SK-MEL-5 (cell line): ENCODE results near the gene IRF2BP1. TPM values are rescaled to one million over a fixed set of nuclear protein-coding genes. Genes with fewer than 3 reads are reported as not detected.
"Not testable (repeated sequence)": the region's sequence is repeated elsewhere in the genome, so short reads cannot be mapped to it uniquely, and the experiment has no call there.

ENCODE experiments used
- DNase-seq: peaks from one replicate; pipeline ENCODE4 v3.0.0-alpha.2; 2016; ENCODE audit warnings: low read depth, low spot score
- in situ Hi-C: cut with HindIII; loops from 2 replicates; pipeline ENCODE4 v1.10.0; 2016; ENCODE audit warnings: low sequenced_read_pairs, high pct_unique_total_duplicates, low pct_unique_long_range_greater_than_20kb
- total RNA-seq: library from RNA; depleted of rRNA; stranded (reverse); fragments of >200 nt; shearing (Covaris generic); gene quantifications from 2 replicates; pipeline ENCODE4 v1.2.3, GENCODE V29; 2014

IRF2BP1 gene
- total RNA-seq, 1 experiment from 2014 or later = 20.6 TPM

GRCh38 chr19:45908956-45909355 lies 23.0 kb upstream of the IRF2BP1 start:
- in situ Hi-C loops = no loop called here
- DNase-seq = no peak

GRCh38 chr19:45906221-45906620 lies 20.3 kb upstream of the IRF2BP1 start:
- in situ Hi-C loops = no loop called here
- no peak for DNase-seq

- DNase-seq = no peak
- in situ Hi-C loops = no loop called here
These were observed 19.1 kb upstream of the IRF2BP1 start for GRCh38 chr19:45905011-45905410.

- DNase-seq = peak; percentile 96
- in situ Hi-C loops = no loop called here
These were observed 17.0 kb upstream of the IRF2BP1 start for GRCh38 chr19:45902651-45903625.

GRCh38 chr19:45901912-45902650 lies 16.1 kb upstream of the IRF2BP1 start, which contains the start of gene MYPOP:
TSS of gene MYPOP (minus strand) at chr19:45902613. CDS start at chr19:45901773, 840 bp downstream.
- DNase-seq = no peak
- in situ Hi-C loops = no loop called here

GRCh38 chr19:45901432-45901911 lies 15.5 kb upstream of the IRF2BP1 start:
- DNase-seq = no peak
- in situ Hi-C loops = no loop called here

GRCh38 chr19:45900738-45901431 lies 14.9 kb upstream of the IRF2BP1 start:
- DNase-seq = no peak
- in situ Hi-C loops = no loop called here

- DNase-seq = no peak
- in situ Hi-C loops = no loop called here
These were observed 14.1 kb upstream of the IRF2BP1 start for GRCh38 chr19:45899919-45900589.

GRCh38 chr19:45899253-45899652 lies 13.3 kb upstream of the IRF2BP1 start:
- DNase-seq = no peak
- in situ Hi-C loops = no loop called here

GRCh38 chr19:45897261-45897812 lies 11.4 kb upstream of the IRF2BP1 start:
- in situ Hi-C loops = no loop called here
- DNase-seq = no peak

- in situ Hi-C loops, DNase-seq: not testable (repeated sequence)
These were observed 10.2 kb upstream of the IRF2BP1 start for GRCh38 chr19:45895983-45896599.

GRCh38 chr19:45895519-45895972 lies 9.6 kb upstream of the IRF2BP1 start:
- DNase-seq = no peak
- in situ Hi-C loops = no loop called here

GRCh38 chr19:45890877-45891276 lies 4.9 kb upstream of the IRF2BP1 start:
- no peak for DNase-seq
- in situ Hi-C loops = no loop called here

GRCh38 chr19:45889210-45889885 lies 3.4 kb upstream of the IRF2BP1 start:
- in situ Hi-C loops = no loop called here
- DNase-seq = no peak

- in situ Hi-C loops = no loop called here
- DNase-seq = no peak
These were observed 1.3 kb upstream of the IRF2BP1 start for GRCh38 chr19:45887200-45887710.
